NCI-H1417 (cell line): ENCODE measurements around the gene RTRAF.

Source experiments
- DNase-seq, 3 experiments: peaks; one replicate each; lab custom pipeline; 2025; lab: John Stamatoyannopoulos, UW

RTRAF gene

DNA sequence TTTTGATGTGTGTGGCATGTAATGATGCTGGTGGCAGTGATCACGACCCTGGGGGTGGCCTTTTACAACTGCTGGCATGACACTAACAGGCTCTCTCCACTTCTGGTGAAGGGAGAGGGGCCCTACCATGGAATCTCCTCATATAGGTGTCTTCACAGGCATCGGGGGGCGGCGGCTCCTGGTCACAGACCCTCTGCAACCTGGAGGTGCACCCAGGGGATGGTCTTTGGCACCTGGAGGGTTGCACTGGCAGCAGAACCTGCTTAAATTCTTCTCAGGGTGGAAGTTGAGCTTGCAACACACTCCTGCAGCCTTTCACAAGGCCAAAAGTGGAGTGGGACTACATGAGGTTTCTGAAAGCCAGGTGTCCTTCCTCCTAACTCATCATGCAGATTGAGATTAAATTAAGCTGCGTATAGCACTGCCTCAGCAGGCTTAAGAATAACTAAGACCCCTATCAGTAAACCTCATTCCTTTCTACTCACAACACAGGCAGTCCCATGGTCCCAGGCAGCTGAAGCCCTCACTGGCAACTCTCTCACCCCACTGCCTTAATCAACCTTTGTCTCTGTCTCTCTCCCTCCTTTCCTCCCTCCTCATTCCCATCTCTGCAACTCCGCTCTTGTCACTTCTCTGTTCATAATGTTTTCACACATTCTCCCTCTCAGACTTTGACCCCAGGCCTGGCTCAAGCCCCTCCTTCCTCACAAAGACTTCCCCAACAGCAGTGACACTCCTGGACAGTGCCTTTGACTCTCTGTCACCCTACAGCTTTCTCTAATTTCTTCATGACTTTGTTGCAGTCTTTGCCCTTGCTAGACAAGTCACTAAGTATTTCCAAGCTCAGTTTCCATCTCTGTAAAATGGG is 60.6 kb downstream of the RTRAF start:
- no peak for DNase-seq

DNA sequence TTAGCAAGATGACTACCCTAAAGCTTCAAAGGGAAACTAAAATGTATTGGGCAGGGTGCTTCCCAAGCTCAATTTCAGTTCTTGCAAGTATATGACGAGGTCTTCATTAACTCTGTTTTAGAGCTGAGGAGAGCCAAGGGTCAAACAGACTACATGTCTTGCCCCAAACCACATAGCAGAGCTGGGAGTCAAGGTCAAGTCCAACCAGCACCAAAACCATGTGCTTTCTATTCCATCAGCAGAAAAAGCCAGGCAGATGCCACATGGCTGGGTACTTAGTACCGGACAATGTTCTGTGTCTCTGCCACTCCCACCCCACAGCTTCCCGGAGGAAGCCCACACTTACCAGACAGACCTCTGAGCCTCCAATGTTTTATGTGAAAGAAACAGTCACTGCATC is 61.9 kb downstream of the RTRAF start:
- no peak for DNase-seq

DNA sequence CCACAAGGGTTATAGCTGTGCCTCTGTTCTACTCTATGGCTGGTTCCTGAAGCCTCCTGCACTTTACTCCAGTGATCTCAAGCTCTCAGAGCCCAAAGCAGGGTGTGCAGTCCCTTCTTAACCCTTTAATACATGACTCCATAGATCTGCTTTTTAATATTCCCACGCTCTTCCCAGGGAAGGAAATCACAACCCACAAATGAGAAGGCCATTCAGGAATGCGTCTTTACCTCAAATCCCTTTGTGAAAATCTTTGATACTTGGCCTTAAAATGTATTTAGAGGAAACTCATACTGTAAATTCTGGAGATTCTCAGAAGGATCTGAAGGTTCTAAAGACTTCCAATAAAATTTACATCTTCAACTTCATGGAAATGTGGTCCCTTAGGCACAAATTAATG is 62.5 kb downstream of the RTRAF start:
- DNase-seq: no peak

DNA sequence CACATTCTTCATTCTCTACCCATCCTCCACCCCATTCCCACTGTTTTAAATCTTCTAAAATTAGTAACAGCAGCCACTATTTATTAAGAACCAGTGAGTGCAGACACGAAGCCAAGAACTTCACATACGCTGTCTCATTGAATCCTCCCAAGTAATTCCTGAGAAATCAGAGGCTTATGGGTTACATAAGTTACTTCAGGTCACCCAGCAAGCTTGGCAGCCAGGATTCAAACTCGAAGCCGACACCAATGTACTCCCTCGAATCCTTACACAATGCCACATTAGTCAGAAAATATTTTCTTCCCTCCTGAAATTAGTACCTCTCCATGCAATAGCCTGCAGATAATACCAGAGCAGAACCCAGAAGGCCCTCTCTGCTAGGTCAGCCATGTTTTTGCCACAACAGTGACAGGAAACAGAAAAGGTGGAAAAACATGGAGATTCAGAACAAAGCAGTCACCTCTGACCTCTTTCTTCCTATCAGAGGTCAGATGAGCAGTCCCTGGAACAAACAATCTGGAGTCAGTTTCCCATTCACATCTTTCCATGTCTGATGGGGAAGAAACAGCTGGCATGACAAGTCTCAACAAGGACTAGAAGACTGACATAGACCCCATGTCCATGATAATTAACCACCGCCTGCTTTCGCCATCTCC is 63.1 kb downstream of the RTRAF start:
- DNase-seq: no peak

DNA sequence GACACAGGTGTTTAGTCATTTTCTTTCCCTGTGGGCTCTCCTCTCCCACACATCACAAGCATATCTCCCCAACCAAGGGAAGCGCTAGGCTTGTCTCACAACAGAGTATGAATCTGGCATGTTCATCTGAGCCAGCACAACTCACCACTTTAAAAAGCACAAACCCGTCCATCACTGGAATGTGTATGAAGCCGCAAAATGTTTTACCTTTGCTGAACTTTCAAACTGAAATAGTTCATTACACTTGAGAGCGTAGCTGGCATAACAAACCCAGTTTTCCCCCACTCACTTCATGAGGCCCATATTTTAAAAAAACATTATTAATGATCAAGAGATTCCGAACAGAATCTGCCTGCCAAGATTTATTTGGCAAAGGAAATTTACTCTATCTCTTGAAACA is 63.7 kb downstream of the RTRAF start:
- no peak for DNase-seq

DNA sequence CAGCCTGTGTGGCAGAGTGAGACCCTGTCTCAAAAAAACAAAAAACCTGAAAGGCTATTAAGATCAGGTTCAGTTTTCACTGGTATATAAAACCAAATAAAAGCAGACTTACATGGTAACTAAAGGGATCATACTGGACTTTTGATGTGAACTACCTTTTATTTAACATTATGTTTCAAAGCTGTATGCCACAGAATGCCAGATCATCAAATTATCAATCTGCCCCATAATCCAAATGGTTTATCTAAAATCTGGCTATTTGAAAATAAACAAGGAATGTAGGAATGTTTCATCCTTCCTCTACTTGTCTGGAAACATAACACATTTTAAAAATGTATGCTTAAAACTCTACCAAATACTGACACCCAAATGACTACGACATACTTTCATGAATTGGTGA is 65.3 kb downstream of the RTRAF start:
- DNase-seq: no peak

DNA sequence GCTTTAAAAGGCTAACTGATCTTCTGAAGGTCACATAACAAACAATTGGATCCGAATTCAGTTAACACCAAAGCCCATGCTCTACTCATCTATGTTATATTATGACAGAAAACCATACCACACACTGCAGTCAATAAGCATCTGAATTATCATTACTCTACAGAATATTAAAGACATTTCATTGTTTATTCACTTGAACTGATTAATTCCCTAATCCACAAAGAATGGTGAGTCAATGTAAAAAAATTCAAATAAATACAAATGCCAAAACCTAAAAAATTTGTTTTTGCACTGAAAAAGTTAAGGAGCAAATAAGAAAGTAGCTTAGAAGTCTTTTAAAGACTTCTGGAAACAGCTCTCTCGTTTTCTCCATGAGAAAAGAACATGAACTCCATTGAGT is 65.8 kb downstream of the RTRAF start:
- no peak for DNase-seq

DNA sequence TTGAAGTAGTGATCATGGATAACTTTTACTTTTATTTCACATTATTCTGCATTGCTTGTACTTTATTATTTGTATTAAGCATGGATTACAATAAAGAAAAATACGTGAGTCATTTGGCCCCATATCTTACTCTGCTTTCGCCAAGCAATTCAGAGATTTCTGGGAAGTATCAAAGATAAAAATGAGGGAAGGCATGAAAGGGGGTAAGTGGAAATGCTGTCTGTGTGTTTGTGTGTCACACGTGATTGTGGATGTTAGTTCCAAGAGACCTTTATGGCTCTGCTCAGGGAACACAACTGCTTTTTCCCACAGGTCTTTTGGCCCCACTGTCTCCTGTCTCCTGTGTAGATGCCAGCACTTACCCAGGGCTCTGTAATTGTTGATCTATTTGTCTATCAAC is 69.0 kb downstream of the RTRAF start:
- no peak for DNase-seq

DNA sequence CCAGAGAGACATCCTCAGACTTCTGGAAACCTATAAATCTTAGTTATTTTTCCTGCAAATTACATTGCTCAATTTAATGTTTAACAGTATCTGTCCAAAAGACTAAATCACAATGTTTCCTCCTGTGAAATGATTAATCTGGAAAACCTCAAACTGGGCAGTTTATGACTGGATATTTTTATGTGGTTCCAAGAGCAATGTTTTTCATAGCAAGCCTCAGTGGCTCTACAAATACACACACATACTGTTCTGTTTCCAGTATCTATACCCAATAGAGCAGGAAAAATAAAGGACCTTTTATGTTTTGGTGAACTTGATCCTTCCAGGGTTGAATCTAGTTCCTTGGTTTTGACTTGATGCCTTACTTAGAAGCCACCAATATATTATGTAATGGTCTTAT is 70.3 kb downstream of the RTRAF start:
- DNase-seq: no peak

DNA sequence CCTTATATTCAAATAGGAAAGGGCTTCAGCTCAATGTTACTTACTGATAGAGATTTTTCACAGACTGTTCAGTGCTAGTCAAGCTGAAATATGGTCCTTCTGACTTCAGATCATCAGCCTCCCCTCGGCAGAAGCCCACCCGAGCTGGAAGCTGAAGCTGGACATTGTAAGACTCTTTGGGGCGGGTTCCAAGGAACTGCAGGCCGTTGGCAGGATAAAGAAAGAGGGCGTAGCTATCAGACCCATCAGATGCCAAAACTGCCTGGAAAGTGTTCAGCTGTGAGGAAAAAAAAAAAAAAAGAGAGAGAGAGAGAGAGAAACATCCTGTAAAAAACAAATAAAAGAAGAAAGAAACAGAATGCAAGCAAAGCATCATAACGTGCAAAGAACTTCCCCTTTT is 70.7 kb downstream of the RTRAF start:
- no peak for DNase-seq
